Ascending aorta (tissue), 2 donors: ENCODE measurements around the gene MMP10. TPM values are rescaled to one million over a fixed set of nuclear protein-coding genes. Genes with fewer than 3 reads are reported as not detected.

ENCODE experiments used
- DNase-seq, 2 donors: peaks; one replicate each; pipeline ENCODE4 v3.0.0-alpha.2; 2019; ENCODE audit warnings: low spot score in 2 of 2
- H3K27ac ChIP-seq, 2 donors: fragments of 200-600 bp; sonication (generic); one replicate each; pipeline ENCODE4 v1.5.1; 2016 to 2017; ENCODE audit warnings: mild to moderate bottlenecking in 1 of 2
- H3K27me3 ChIP-seq: fragments of 200-600 bp; sonication (generic); one replicate; pipeline ENCODE4 v1.5.1; 2017
- H3K36me3 ChIP-seq, 2 donors: fragments of 200-600 bp; sonication (generic); one replicate each; pipeline ENCODE4 v1.5.1; 2016
- H3K4me1 ChIP-seq, 2 donors: fragments of 200-600 bp; sonication (generic); one replicate each; pipeline ENCODE4 v1.5.1; 2016 to 2017; ENCODE audit warnings: mild to moderate bottlenecking in 1 of 2
- H3K4me3 ChIP-seq, 2 donors: fragments of 200-600 bp; sonication (generic); one replicate each; pipeline ENCODE4 v1.5.1; 2016 to 2017; ENCODE audit warnings: mild to moderate bottlenecking in 1 of 2
- H3K9me3 ChIP-seq, 2 donors: fragments of 200-600 bp; sonication (generic); one replicate each; pipeline ENCODE4 v1.5.1; 2016
- intact Hi-C: fragments of 100-400 bp; cut with DNase I; formaldehyde crosslinking; loops from one replicate; pipeline ENCODE4 v1.15.1; 2023
- total RNA-seq: library from RNA; depleted of rRNA; stranded (reverse); fragments of >200 nt; gene quantifications from one replicate; pipeline ENCODE4 v1.1.0, GENCODE V29; 2016
- TF ChIP-seq, protein P1 (sequence below), 3 experiments: fragments of 200-600 bp in 2 of 3; fragments of 450-650 bp in 1 of 3; sonication (generic) in 2 of 3; IDR thresholded peaks; one replicate each; pipeline ENCODE4 v1.5.1; 2016 to 2019; ENCODE audit warnings: antibody characterized with exemption in 3 of 3, mild to moderate bottlenecking in 1 of 3, moderate library complexity in 1 of 3

MMP10 gene
- total RNA-seq, 1 donor from 2014 or later, result not detected

DNA sequence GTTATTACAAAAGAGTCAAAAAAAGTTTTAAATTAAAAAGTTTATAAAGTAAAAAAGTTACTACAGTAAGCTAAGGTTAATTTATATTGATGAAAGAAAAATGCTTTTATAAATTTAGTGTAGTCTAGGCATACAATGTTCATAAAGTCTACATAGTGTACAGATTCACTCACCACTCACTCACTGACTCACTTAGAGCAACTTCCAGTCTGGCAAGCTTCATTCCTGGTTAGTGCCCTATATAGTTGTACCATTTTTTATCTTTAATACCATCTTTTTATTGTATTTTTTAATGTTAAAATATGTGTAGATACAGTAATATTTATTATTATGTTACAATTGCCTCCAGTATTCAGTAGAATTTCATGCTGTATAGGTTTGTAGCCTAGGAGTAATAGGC lies 2.6 kb upstream of the MMP10 start:
- no peaks in the 10 kb centered on the region for H3K27me3 ChIP-seq
- no peaks in the 10 kb centered on the region for H3K4me1 ChIP-seq
- H3K27ac ChIP-seq, result no peak overlapping the region
- no peaks in the 10 kb centered on the region for H3K36me3 ChIP-seq
- TF ChIP-seq, protein P1, sequence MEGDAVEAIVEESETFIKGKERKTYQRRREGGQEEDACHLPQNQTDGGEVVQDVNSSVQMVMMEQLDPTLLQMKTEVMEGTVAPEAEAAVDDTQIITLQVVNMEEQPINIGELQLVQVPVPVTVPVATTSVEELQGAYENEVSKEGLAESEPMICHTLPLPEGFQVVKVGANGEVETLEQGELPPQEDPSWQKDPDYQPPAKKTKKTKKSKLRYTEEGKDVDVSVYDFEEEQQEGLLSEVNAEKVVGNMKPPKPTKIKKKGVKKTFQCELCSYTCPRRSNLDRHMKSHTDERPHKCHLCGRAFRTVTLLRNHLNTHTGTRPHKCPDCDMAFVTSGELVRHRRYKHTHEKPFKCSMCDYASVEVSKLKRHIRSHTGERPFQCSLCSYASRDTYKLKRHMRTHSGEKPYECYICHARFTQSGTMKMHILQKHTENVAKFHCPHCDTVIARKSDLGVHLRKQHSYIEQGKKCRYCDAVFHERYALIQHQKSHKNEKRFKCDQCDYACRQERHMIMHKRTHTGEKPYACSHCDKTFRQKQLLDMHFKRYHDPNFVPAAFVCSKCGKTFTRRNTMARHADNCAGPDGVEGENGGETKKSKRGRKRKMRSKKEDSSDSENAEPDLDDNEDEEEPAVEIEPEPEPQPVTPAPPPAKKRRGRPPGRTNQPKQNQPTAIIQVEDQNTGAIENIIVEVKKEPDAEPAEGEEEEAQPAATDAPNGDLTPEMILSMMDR (IDR thresholded peaks at IDR 0.05), result no peak
- intact Hi-C loops, result no loop called here
- no peaks in the 10 kb centered on the region for H3K9me3 ChIP-seq
- no peak overlapping the region for H3K4me3 ChIP-seq
- no peak for DNase-seq

DNA sequence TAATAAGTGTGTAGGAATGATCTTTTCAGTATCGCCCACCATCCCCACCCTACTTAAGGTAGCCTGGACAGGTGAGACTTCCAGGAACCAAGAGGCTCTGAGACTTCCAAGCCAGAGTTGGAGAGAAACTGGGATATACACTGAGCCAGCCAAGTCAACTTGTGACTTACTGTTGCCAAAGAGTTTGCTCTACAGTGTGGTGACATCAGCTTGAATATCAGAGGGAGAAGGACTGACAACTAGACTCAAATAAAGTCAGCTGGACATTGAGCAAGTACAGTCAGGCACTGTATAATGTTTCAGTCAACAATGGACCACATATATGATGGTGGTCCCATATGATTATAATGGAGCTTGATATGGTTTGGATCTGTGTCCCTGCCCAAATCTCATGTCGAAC lies 1.2 kb upstream of the MMP10 start:
- DNase-seq, result no peak
- intact Hi-C loops, result no loop called here
- Histone ChIP-seq H3K9me3 (no peaks in the 10 kb centered on the region), H3K36me3 (no peaks in the 10 kb centered on the region), H3K4me3 (no peak overlapping the region), H3K27me3 (no peaks in the 10 kb centered on the region), H3K27ac (no peak overlapping the region), H3K4me1 (no peaks in the 10 kb centered on the region)
- TF ChIP-seq, protein P1 (IDR thresholded peaks at IDR 0.05), result no peak

DNA sequence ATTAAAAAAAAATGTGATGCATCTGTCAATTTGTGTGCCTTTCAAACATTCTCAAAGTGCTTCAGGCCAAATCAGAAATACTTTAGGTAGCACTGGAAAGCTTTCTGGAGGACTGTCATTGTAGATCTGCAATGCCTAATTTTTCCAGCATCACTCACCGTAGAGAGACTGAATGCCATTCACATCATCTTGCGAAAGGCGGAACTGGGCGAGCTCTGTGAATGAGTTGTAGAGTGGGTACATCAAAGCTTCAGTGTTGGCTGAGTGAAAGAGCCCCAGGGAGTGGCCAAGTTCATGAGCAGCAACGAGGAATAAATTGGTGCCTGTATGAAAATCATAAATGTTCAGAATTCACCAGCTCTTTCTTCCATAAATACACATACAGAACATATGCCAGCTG lies 4.0 kb downstream of the MMP10 start:
- no peaks in the 10 kb centered on the region for H3K36me3 ChIP-seq
- no peak overlapping the region for H3K4me3 ChIP-seq
- intact Hi-C loops, result no loop called here
- H3K9me3 ChIP-seq, result no peaks in the 10 kb centered on the region
- H3K27ac ChIP-seq, result no peak overlapping the region
- no peak for DNase-seq
- TF ChIP-seq, protein P1 (IDR thresholded peaks at IDR 0.05), result no peak
- H3K27me3 ChIP-seq, result no peaks in the 10 kb centered on the region
- no peaks in the 10 kb centered on the region for H3K4me1 ChIP-seq

DNA sequence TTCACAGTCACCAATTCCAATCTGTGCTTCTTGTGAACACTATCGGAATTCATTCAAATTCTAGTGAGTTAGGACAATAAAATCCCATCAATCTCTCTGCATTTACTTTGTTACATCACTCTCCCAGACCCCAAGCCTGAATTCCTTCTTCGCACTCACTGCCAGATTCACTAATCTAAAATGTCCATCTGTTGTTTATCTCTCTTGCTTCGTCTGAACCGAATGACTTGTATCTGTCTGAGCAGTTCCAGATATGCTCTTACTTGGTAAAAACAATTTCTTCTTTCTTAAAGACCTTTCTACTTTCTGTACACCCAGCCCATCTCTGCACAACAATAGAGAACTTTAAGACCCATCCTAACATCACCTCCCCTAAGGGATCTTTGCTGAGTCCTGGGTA lies 7.0 kb downstream of the MMP10 start:
- intact Hi-C loops, result no loop called here
- H3K4me1 ChIP-seq, result no peaks in the 10 kb centered on the region
- no peaks in the 10 kb centered on the region for H3K36me3 ChIP-seq
- TF ChIP-seq, protein P1 (IDR thresholded peaks at IDR 0.05), result no peak
- no peaks in the 10 kb centered on the region for H3K27me3 ChIP-seq
- H3K9me3 ChIP-seq, result no peaks in the 10 kb centered on the region
- H3K4me3 ChIP-seq, result no peak overlapping the region
- DNase-seq, result no peak
- H3K27ac ChIP-seq, result no peak overlapping the region

DNA sequence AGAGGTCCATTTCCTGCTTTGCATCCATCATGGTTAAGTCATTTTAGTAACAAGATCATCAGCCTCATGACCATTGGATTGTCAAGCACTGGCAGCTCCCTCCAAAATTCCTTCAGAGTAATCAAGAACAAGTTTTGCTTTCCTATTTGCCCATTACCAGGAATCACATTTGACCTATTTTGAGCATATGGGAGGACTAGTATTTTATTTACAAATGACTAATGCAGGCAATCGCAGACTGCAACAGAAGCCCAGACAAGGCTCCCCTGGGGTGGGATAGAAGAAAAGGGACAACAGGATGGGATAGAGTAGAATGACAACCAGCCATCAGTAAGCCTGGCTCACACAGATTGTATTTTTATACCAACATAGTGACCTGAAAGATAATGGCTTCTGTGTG lies 9.1 kb downstream of the MMP10 start:
- Histone ChIP-seq H3K4me1 (no peaks in the 10 kb centered on the region), H3K27ac (no peak overlapping the region), H3K4me3 (no peak overlapping the region), H3K27me3 (no peaks in the 10 kb centered on the region), H3K9me3 (no peaks in the 10 kb centered on the region), H3K36me3 (no peaks in the 10 kb centered on the region)
- DNase-seq, result no peak
- intact Hi-C loops, result no loop called here
- TF ChIP-seq, protein P1 (IDR thresholded peaks at IDR 0.05), result no peak

DNA sequence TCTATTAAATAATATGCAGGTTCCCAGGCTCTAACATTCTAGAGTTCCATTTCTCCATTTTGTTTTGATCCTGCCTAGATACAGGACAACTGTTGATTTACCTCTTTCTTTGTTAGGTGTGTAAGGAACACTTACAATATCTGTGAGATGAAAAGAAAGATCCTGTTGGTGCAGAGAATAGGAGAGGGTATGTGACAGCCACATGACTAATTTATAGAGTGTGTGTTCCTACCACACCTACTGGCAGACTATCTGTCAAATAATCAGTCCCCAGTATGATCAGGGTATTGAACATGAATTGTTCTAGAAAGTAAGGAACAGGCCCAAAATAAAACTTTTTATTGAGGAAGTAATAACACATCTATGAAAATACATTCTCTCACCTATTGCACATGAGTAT lies 10.2 kb downstream of the MMP10 start:
- no peaks in the 10 kb centered on the region for H3K27me3 ChIP-seq
- H3K27ac ChIP-seq, result no peak overlapping the region
- no peaks in the 10 kb centered on the region for H3K4me1 ChIP-seq
- no peak overlapping the region for H3K4me3 ChIP-seq
- TF ChIP-seq, protein P1 (IDR thresholded peaks at IDR 0.05), result no peak
- DNase-seq, result no peak
- no peaks in the 10 kb centered on the region for H3K9me3 ChIP-seq
- intact Hi-C loops, result no loop called here
- H3K36me3 ChIP-seq, result no peaks in the 10 kb centered on the region
